NCI-H2029 (cell line): ENCODE data around the gene MRPL58.
"Not testable (repeated sequence)": the region's sequence is repeated elsewhere in the genome, so short reads cannot be mapped to it uniquely, and the experiment has no call there.

Source experiments
- DNase-seq: peaks from one replicate; lab custom pipeline; 2025; lab: John Stamatoyannopoulos, UW

Gene MRPL58

GRCh38 chr17:75019146-75019545 lies 6.7 kb downstream of the MRPL58 start:
- DNase-seq: no peak

- no peak for DNase-seq
Observed at GRCh38 chr17:75019710-75020109, 7.2 kb downstream of the MRPL58 start.

- DNase-seq: no peak
Observed at GRCh38 chr17:75020331-75021110, 8.1 kb downstream of the MRPL58 start.

GRCh38 chr17:75024686-75025397 lies 12.4 kb downstream of the MRPL58 start:
- DNase-seq: no peak

GRCh38 chr17:75025398-75025734 lies 12.9 kb downstream of the MRPL58 start:
- not testable (repeated sequence) for DNase-seq

- not testable (repeated sequence) for DNase-seq
Observed at GRCh38 chr17:75026650-75027049, 14.2 kb downstream of the MRPL58 start.

- no peak for DNase-seq
Observed at GRCh38 chr17:75030161-75030560, 17.7 kb downstream of the MRPL58 start.

- DNase-seq: peak; percentile 64
Observed at GRCh38 chr17:75031972-75032719, 19.7 kb downstream of the MRPL58 start.

- no peak for DNase-seq
Observed at GRCh38 chr17:75032720-75033280, 20.3 kb downstream of the MRPL58 start.

- DNase-seq: peak; percentile 79
Observed at GRCh38 chr17:75033346-75034235, 21.1 kb downstream of the MRPL58 start.

GRCh38 chr17:75034236-75034908 lies 21.9 kb downstream of the MRPL58 start:
- peak; percentile 76 for DNase-seq

GRCh38 chr17:75036643-75037268 lies 24.3 kb downstream of the MRPL58 start:
- DNase-seq: peak; percentile 51

- DNase-seq: no peak
Observed at GRCh38 chr17:75039238-75039637, 26.8 kb downstream of the MRPL58 start.

- DNase-seq: no peak
Observed at GRCh38 chr17:75041656-75042280, 29.3 kb downstream of the MRPL58 start.

- not testable (repeated sequence) for DNase-seq
Observed at GRCh38 chr17:75043789-75044188, 31.3 kb downstream of the MRPL58 start.

GRCh38 chr17:75044716-75045115 lies 32.2 kb downstream of the MRPL58 start:
- DNase-seq: no peak

- DNase-seq: not testable (repeated sequence)
Observed at GRCh38 chr17:75045946-75046406, 33.5 kb downstream of the MRPL58 start.

- peak; percentile 90 for DNase-seq
Observed at GRCh38 chr17:75046407-75047289, 34.2 kb downstream of the MRPL58 start, which contains the start of the genes ATP5PD and KCTD2. Gene ATP5PD (minus strand): TSS chr17:75046969. CDS start chr17:75042650, 4,319 bp downstream. Gene KCTD2 (plus strand): TSS chr17:75047225. CDS start chr17:75047251, 26 bp downstream.
